HepG2 (cell line): ENCODE data around the gene UCP1. TPM values are rescaled to one million over a fixed set of nuclear protein-coding genes. Genes with fewer than 3 reads are reported as not detected.
A peak's percentile ranks its signal among the peaks of the same experiment; 100 is the strongest.

ENCODE experiments used
- ATF7-NPFF ChIP-seq: sonication (generic); formaldehyde crosslinking; IDR thresholded peaks from 2 replicates; pipeline ENCODE4 v1.8.1; 2023; ENCODE audit warnings: mild to moderate bottlenecking, low read depth, missing genetic modification reagents, moderate library complexity
- HMGA1 ChIP-seq: sonication (generic); formaldehyde crosslinking; conservative IDR thresholded peaks from 2 replicates; pipeline ENCODE4 v1.4.0; 2020; ENCODE audit warnings: missing genetic modification reagents
- HMGXB3 ChIP-seq: sonication (generic); formaldehyde crosslinking; IDR thresholded peaks from 2 replicates; pipeline ENCODE4 v1.4.0; 2020; ENCODE audit warnings: missing genetic modification reagents, borderline replicate concordance
- MIXL1 ChIP-seq: IDR thresholded peaks from 2 replicates; pipeline ENCODE4 v1.6.1; 2016
- MYNN ChIP-seq: sonication (generic); formaldehyde crosslinking; IDR thresholded peaks from 2 replicates; pipeline ENCODE4 v1.4.0; 2020; ENCODE audit warnings: mild to moderate bottlenecking, low read depth, missing genetic modification reagents
- NCOA5 ChIP-seq: sonication (generic); formaldehyde crosslinking; IDR thresholded peaks from 2 replicates; pipeline ENCODE4 v1.4.0; 2020; ENCODE audit warnings: missing genetic modification reagents
- NONO ChIP-seq, 2 experiments: fragments of 450-650 bp in 1 of 2; sonication (generic) in 1 of 2; formaldehyde crosslinking in 1 of 2; IDR thresholded peaks in 1 of 2; conservative IDR thresholded peaks in 1 of 2; 2 replicates each; pipeline versions ENCODE4 v1.6.1 to v1.8.0; 2017 to 2022; ENCODE audit warnings: mild to moderate bottlenecking in 1 of 2, missing genetic modification reagents in 1 of 2, moderate library complexity in 1 of 2
- TAF15 ChIP-seq: fragments of 200-400 bp; formaldehyde crosslinking; IDR thresholded peaks from one replicate; pipeline ENCODE4 v1.6.1; 2018; ENCODE audit warnings: mild to moderate bottlenecking, low read depth, low read length; ENCODE audit not compliant: poor library complexity, severe bottlenecking
- TEAD2 ChIP-seq: sonication (generic); formaldehyde crosslinking; IDR thresholded peaks from 2 replicates; pipeline ENCODE4 v1.9.0; 2021; ENCODE audit warnings: missing genetic modification reagents
- TFDP2 ChIP-seq: sonication (generic); formaldehyde crosslinking; IDR thresholded peaks from 2 replicates; pipeline ENCODE4 v1.4.0; 2020; ENCODE audit warnings: missing genetic modification reagents
- YY1 ChIP-seq: IDR thresholded peaks from 2 replicates; pipeline ENCODE4 v1.6.1; 2011; ENCODE audit warnings: low read length, low read depth, moderate library complexity, mild to moderate bottlenecking; ENCODE audit not compliant: insufficient read depth, insufficient replicate concordance
- ZNF136 ChIP-seq: sonication (generic); formaldehyde crosslinking; IDR thresholded peaks from 2 replicates; pipeline ENCODE4 v1.8.1; 2022; ENCODE audit warnings: low read depth, mild to moderate bottlenecking, moderate library complexity, missing genetic modification reagents
- ZNF337 ChIP-seq: sonication (generic); formaldehyde crosslinking; IDR thresholded peaks from 2 replicates; pipeline ENCODE4 v1.5.1; 2020; ENCODE audit warnings: missing genetic modification reagents, low read depth, mild to moderate bottlenecking, borderline replicate concordance
- ZNF556 ChIP-seq: sonication (generic); formaldehyde crosslinking; IDR thresholded peaks from 2 replicates; pipeline ENCODE4 v1.4.0; 2020; ENCODE audit warnings: mild to moderate bottlenecking, missing genetic modification reagents, borderline replicate concordance
- ZNF557 ChIP-seq: sonication (generic); formaldehyde crosslinking; IDR thresholded peaks from 2 replicates; pipeline ENCODE4 v1.4.0; 2020; ENCODE audit warnings: missing genetic modification reagents
- ZNF615 ChIP-seq: sonication (generic); formaldehyde crosslinking; IDR thresholded peaks from 2 replicates; pipeline ENCODE4 v1.5.0; 2020; ENCODE audit warnings: mild to moderate bottlenecking, missing genetic modification reagents, borderline replicate concordance
- ZNF777 ChIP-seq: sonication (generic); formaldehyde crosslinking; IDR thresholded peaks from 2 replicates; pipeline ENCODE4 v1.4.0; 2020; ENCODE audit warnings: missing genetic modification reagents
- ZXDC ChIP-seq: sonication (generic); formaldehyde crosslinking; IDR thresholded peaks from 2 replicates; pipeline ENCODE4 v1.5.0; 2020; ENCODE audit warnings: mild to moderate bottlenecking, missing genetic modification reagents
- polyA plus RNA-seq, 8 experiments: library from polyadenylated mRNA; depleted of rRNA in 3 of 8; stranded (reverse) in 7 of 8; unstranded in 1 of 8; fragments of >200 nt; fragmentation: Illumina TruSeq in 4 of 8; extraction: Trizol in 4 of 8; gene quantifications; 2 replicates each; pipeline versions ENCODE4 v1.2.1 to v1.2.3, GENCODE V29; 2011 to 2016; ENCODE audit warnings: low read depth in 4 of 8, missing spikeins in 1 of 8, mixed read lengths in 1 of 8; ENCODE audit not compliant: insufficient read depth in 1 of 8
- total RNA-seq, 5 experiments: library from RNA; depleted of rRNA; stranded (reverse); fragments of >200 nt; fragmentation: Illumina TruSeq; extraction: Trizol; gene quantifications; 2 replicates each; pipeline ENCODE4 v1.2.3, GENCODE V29; 2016; ENCODE audit warnings: low read depth in 1 of 5

The UCP1 gene
- total and polyA plus RNA-seq, 2 of the 13 experiments (the other 11 are each of a cell fraction or from before 2014, with no cell fraction given) = 0.11 TPM

- peak; percentile 79 for TF ChIP-seq TFDP2 (CRISPR knock-in tag)
- peak; percentile 90 for TF ChIP-seq ZNF136
- TF ChIP-seq TEAD2 = no peak
- no peak for TF ChIP-seq NONO (IDR thresholded peaks at IDR 0.05)
- TF ChIP-seq NONO (CRISPR knock-in tag; conservative IDR thresholded peaks at IDR 0.05) = peak; percentile 60; the same call in 1 of the 2 replicates
- no peak for TF ChIP-seq ZNF337 (CRISPR knock-in tag)
- no peak for TF ChIP-seq ZXDC (CRISPR knock-in tag)
- no peak for TF ChIP-seq HMGA1 (CRISPR knock-in tag)
- no peak for TF ChIP-seq MYNN (CRISPR knock-in tag)
- peak; percentile 73; the same call in 1 of the 2 replicates for TF ChIP-seq ATF7-NPFF (CRISPR knock-in tag)
- peak; percentile 81 for TF ChIP-seq ZNF777
- TF ChIP-seq YY1 = peak; percentile 58
- no peak for TF ChIP-seq NCOA5
- TF ChIP-seq ZNF556 (CRISPR knock-in tag) = peak; percentile 39; the same call in 1 of the 2 replicates
- no peak for TF ChIP-seq ZNF615
- 0 out of 2 replicates have a peak, but pooled peaks have one; percentile 41 for TF ChIP-seq HMGXB3 (CRISPR knock-in tag)
- TF ChIP-seq MIXL1 = no peak
- TF ChIP-seq ZNF557 (CRISPR knock-in tag) = no peak
- TF ChIP-seq TAF15 = peak; percentile 56
Measured at GRCh38 chr4:140523857-140524742, 44.7 kb downstream of the UCP1 start, which contains the start of gene ELMOD2 (continued).
